Heart right ventricle (tissue), 16 donors: ENCODE results near the gene AURKAIP1. TPM values are rescaled to one million over a fixed set of nuclear protein-coding genes. Genes with fewer than 3 reads are reported as not detected.

Experiments
- ATAC-seq, 8 donors: fragments of 200-7000 bp; cut with Tn5 transposase; one replicate each; pipeline ENCODE4 v1.9.1; 2020; ENCODE audit warnings: mild to moderate bottlenecking in 8 of 8, moderate library complexity in 8 of 8, moderate number of reproducible peaks in 1 of 8
- DNase-seq, 2 donors: peaks; one replicate each; pipeline ENCODE4 v3.0.0-alpha.2; 2020
- H3K27ac ChIP-seq, 10 donors: fragments of 200-600 bp; sonication (generic) in 2 of 10; one replicate each; pipeline versions ENCODE4 v1.5.0 to v1.8.0; 2020 to 2022; ENCODE audit warnings: mild to moderate bottlenecking in 3 of 10
- H3K27me3 ChIP-seq, 7 donors: fragments of 200-600 bp; one replicate each; pipeline ENCODE4 v1.8.0; 2021 to 2022; ENCODE audit warnings: mild to moderate bottlenecking in 2 of 7
- H3K36me3 ChIP-seq, 9 donors: fragments of 200-600 bp; sonication (generic) in 1 of 9; one replicate each; pipeline versions ENCODE4 v1.5.0 to v1.8.0; 2020 to 2022; ENCODE audit warnings: mild to moderate bottlenecking in 2 of 9
- H3K4me1 ChIP-seq, 9 donors: fragments of 200-600 bp; sonication (generic) in 1 of 9; one replicate each; pipeline versions ENCODE4 v1.5.0 to v1.8.0; 2020 to 2022; ENCODE audit warnings: mild to moderate bottlenecking in 4 of 9
- H3K4me3 ChIP-seq, 10 donors: fragments of 200-600 bp; sonication (generic) in 2 of 10; one replicate each; pipeline versions ENCODE4 v1.5.0 to v1.8.0; 2020 to 2022; ENCODE audit warnings: mild to moderate bottlenecking in 7 of 10, moderate library complexity in 2 of 10
- H3K9me3 ChIP-seq, 11 donors: fragments of 200-600 bp in 10 of 11; sonication (generic) in 2 of 11; one replicate each; pipeline versions ENCODE4 v1.5.0 to v1.8.0; 2013 to 2022; ENCODE audit warnings: mild to moderate bottlenecking in 2 of 11, control low read depth in 1 of 11, moderate library complexity in 1 of 11
- WGBS, 2 donors: extraction: QIAGEN DNeasy Blood & Tissue Kit; methylation state at CpG; one replicate each; pipeline ENCODE4 v1.1.7; 2013; ENCODE audit warnings: inconsistent platforms in 1 of 2; 5-methylcytosine and 5-hydroxymethylcytosine counted together
- intact Hi-C, 10 donors: fragments of 100-400 bp; cut with DNase I; formaldehyde crosslinking; loops; one replicate each; pipeline versions ENCODE4 v1.11.1 to v1.14.2; 2022
- polyA plus RNA-seq, 2 donors: library from polyadenylated mRNA; stranded (reverse); fragments of 200-250 nt; gene quantifications; one replicate each; pipeline ENCODE4 v1.2.3, GENCODE V29; 2013
- total RNA-seq, 10 donors: library from RNA; stranded (reverse); fragmentation: NEBNext Ultra II Directional in 3 of 10; extraction: Animal tissue kit (Norgen Biotek cat#: 25700) in 3 of 10; gene quantifications; one replicate each; pipeline versions ENCODE4 v1.2.1 to v1.2.4, GENCODE V29; 2021 to 2023
- TF ChIP-seq, protein P1 (sequence below), 9 donors: fragments of 200-600 bp; sonication (generic) in 2 of 9; IDR thresholded peaks; one replicate each; pipeline versions ENCODE4 v1.5.0 to v1.8.0; 2021 to 2022; ENCODE audit warnings: antibody characterized with exemption in 9 of 9, mild to moderate bottlenecking in 5 of 9, moderate library complexity in 1 of 9
- donor health status: Arrhythmogenic right ventricular cardiomyopathy.
- donor health status: ischemic (EF 13 %, LVEDD 7.1; RV severe dilation, severe dysfunction).
- donor health status: healthy with polysubstance abuse.
- donor health status: DM: no; HTN: yes; CAD: no.
- donor health status: DM: no; HTN: no; CAD: no.
- donor health status: ischemic (EF 25% LVEDD 6.9; RV normal size, moderate dysfunction).
- donor health status: ischemic (EF 25% LVEDD 5.7; RV mildly dilated, moderate dysfunction).
- donor health status: healthy.
- donor health status: DM: yes; HTN: yes; CAD: no.
- donor health status: Ischemic cardiomyopathy.
- donor health status: ischemic (EF 35%, LVEDD 5.7; RV mildly dilated, moderate dysfunction).
- donor health status: nonischemic (EF 11% LVEDD 7.7; RV severe dilation, severe dysfunction).
- donor health status: DM: yes; HTN: yes; CAD: no.
- donor health status: PGD.
- donor health status: ischemic (EF 29% LVEDD 5.4; RV normal size, mild dysfunction).
- donor health status: nonischemic (EF 23%, LVEDD 6.1; RV moderate dilation, normal function).

AURKAIP1 gene
- total and polyA plus RNA-seq, 12 donors: 176 to 528 (median 196) TPM

- peak in 7 of 8 donors; percentile 4 to 63 (median 23) for ATAC-seq
- WGBS, 2 donors: 0% methylated on average over 50 to 118 of the region's 122 CpGs
- peaks cover 0 to 30% (median 18%) of the 10 kb centered on the region in 7 donors for H3K27me3 ChIP-seq
- intact Hi-C loops: loop anchor here in 3 of 10 donors (2.0 to 5.0 kb wide), 2 partner anchors 25 to 42 kb away; partner anchors contain the start of genes ACAP3 (in 2 of the 3), PUSL1 (in 2 of the 3), CPTP (in 1 of the 3) and INTS11 (in 1 of the 3)
- no peaks in the 10 kb centered on the region for H3K9me3 ChIP-seq
- H3K27ac ChIP-seq: peak within 1 kb of the TSS; percentile 81 to 95 (median 92)
- peak within 1 kb of the TSS; percentile 61 to 80 (median 74) for H3K4me3 ChIP-seq
- peak; percentile 67 to 79 for DNase-seq
- peaks cover 0 to 15% (median 0%) of the 10 kb centered on the region in 9 donors for H3K36me3 ChIP-seq
- TF ChIP-seq, protein P1, sequence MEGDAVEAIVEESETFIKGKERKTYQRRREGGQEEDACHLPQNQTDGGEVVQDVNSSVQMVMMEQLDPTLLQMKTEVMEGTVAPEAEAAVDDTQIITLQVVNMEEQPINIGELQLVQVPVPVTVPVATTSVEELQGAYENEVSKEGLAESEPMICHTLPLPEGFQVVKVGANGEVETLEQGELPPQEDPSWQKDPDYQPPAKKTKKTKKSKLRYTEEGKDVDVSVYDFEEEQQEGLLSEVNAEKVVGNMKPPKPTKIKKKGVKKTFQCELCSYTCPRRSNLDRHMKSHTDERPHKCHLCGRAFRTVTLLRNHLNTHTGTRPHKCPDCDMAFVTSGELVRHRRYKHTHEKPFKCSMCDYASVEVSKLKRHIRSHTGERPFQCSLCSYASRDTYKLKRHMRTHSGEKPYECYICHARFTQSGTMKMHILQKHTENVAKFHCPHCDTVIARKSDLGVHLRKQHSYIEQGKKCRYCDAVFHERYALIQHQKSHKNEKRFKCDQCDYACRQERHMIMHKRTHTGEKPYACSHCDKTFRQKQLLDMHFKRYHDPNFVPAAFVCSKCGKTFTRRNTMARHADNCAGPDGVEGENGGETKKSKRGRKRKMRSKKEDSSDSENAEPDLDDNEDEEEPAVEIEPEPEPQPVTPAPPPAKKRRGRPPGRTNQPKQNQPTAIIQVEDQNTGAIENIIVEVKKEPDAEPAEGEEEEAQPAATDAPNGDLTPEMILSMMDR (IDR thresholded peaks at IDR 0.05): peak; percentile 12 to 64 (median 50)
- H3K4me1 ChIP-seq: peaks cover 34 to 73% (median 67%) of the 10 kb centered on the region in 9 donors
These were observed 25.6 kb downstream of the AURKAIP1 start, which contains the start of gene DVL1 for GRCh38 chr1:1349256-1350012. Gene DVL1, minus strand, starts transcription at chr1:1349418. Its CDS starts 353 bp downstream, at chr1:1349065.

DNA sequence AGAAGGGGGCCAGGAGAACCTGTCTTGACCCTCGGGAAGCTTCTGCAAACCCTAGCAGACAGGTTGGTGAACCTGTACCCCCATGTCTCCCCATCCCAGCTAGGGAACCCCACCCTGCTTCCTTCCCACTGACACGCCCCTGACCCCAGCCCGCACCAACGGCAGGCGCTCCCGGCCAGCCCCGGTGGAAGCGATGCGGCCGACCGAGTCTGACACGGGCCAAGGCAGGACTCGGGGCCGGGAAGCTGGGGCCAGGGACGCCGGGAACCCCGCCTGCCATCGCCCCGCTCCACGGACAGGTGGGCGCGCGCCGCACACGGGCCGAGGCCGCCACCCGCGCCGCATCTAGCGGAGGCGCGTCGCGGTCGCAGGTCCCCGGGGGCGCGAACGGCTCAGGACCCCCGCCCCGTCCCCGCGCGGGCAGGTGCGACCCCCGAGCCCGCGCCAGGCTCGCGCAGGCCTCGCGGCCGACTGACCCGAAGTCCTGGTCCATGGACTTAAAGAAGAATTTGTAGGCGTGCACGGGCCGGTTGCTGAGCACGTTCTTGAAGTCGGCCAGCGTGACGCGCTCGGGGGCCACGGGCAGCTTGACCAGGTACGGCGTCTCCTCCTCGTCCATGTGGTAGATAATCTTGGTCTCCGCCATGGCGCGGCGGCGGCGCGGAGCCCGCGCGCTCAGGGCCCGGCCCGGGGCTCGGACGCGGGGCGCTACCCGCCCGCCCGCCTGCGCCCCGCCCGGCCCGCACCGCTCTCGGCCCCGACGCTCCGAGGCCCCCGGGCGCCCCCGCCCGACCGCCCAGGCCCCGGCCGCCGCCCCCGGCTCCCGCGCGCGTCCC is 26.4 kb downstream of the AURKAIP1 start:
- 0% methylated on average over 75 to 109 of the region's 109 CpGs for WGBS, 2 donors
- Histone ChIP-seq H3K36me3 (peaks cover 0 to 7% (median 0%) of the 10 kb centered on the region in 9 donors), H3K4me1 (peaks cover 35 to 73% (median 65%) of the 10 kb centered on the region in 9 donors), H3K9me3 (no peaks in the 10 kb centered on the region), H3K27ac (peak overlapping the region; percentile 5 to 87 (median 82)), H3K4me3 (peak overlapping the region; percentile 51 to 80 (median 72)), H3K27me3 (peaks cover 0 to 22% (median 10%) of the 10 kb centered on the region in 7 donors)
- DNase-seq (no peak), ATAC-seq (peak in 1 of 8 donors; percentile 0)
- TF ChIP-seq, protein P1 (IDR thresholded peaks at IDR 0.05): no peak
- intact Hi-C loops: loop anchor here in 3 of 10 donors (2.0 to 5.0 kb wide), 2 partner anchors 24 to 41 kb away; partner anchors contain the start of genes ACAP3 (in 2 of the 3), PUSL1 (in 2 of the 3), CPTP (in 1 of the 3) and INTS11 (in 1 of the 3)

GRCh38 chr1:1347663-1348419 is 27.2 kb downstream of the AURKAIP1 start:
- Histone ChIP-seq H3K36me3 (no peaks in the 10 kb centered on the region), H3K27me3 (peaks cover 0 to 14% (median 2%) of the 10 kb centered on the region in 7 donors), H3K9me3 (no peaks in the 10 kb centered on the region), H3K27ac (peak overlapping the region; percentile 3 to 87 (median 82)), H3K4me1 (peaks cover 29 to 70% (median 61%) of the 10 kb centered on the region in 9 donors), H3K4me3 (peak overlapping the region; percentile 51 to 80 (median 72))
- TF ChIP-seq, protein P1 (IDR thresholded peaks at IDR 0.05): no peak
- ATAC-seq (peak in 7 of 8 donors; percentile 7 to 53 (median 32)), DNase-seq (no peak)
- intact Hi-C loops: loop anchor here in 3 of 10 donors (2.0 to 5.0 kb wide), 2 partner anchors 23 to 41 kb away; partner anchors contain the start of genes ACAP3 (in 2 of the 3), PUSL1 (in 2 of the 3), CPTP (in 1 of the 3) and INTS11 (in 1 of the 3)
- WGBS, 2 donors: 25 to 35% methylated on average over 26 of the region's 26 CpGs
